ENCODE results near the gene ZBED4.

DNA sequence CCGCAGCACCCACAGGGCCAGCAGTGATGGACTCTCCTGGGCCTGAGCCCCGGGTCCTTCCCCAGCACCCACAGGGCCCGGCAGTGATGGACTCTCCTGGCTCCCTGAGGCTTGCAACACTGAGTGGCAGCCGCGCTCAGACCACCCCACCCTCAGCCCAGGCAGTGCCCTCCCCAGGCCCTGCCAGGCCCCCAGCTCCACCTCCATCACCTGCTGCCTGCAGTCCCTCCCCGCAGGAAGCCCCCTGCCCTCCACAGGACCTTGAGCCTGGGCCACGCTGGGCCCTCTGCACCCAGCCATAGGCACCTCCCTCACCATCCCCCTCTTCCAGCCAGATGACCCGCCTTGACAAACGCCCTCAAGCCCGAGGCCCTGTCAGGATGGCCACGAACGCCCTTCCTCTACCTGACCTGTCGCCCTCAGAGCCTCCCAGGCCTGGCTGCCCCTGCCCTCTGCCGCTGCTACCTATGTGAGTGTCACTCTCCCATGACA lies 53.2 kb downstream of the ZBED4 start:
- TF ChIP-seq, protein P1, sequence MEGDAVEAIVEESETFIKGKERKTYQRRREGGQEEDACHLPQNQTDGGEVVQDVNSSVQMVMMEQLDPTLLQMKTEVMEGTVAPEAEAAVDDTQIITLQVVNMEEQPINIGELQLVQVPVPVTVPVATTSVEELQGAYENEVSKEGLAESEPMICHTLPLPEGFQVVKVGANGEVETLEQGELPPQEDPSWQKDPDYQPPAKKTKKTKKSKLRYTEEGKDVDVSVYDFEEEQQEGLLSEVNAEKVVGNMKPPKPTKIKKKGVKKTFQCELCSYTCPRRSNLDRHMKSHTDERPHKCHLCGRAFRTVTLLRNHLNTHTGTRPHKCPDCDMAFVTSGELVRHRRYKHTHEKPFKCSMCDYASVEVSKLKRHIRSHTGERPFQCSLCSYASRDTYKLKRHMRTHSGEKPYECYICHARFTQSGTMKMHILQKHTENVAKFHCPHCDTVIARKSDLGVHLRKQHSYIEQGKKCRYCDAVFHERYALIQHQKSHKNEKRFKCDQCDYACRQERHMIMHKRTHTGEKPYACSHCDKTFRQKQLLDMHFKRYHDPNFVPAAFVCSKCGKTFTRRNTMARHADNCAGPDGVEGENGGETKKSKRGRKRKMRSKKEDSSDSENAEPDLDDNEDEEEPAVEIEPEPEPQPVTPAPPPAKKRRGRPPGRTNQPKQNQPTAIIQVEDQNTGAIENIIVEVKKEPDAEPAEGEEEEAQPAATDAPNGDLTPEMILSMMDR (conservative IDR thresholded peaks at IDR 0.05; ENCODE audit: low read depth in 2 of 2), result no peak
- no peak for TF ChIP-seq EZH2phosphoT487 (IDR thresholded peaks at IDR 0.05; ENCODE audit: unreplicated experiment)
- no peak for TF ChIP-seq STAT1 (IDR thresholded peaks at IDR 0.05; ENCODE audit: unreplicated experiment)
- TF ChIP-seq EZH2 (IDR thresholded peaks at IDR 0.05; ENCODE audit: low read depth, unreplicated experiment), result no peak
- TF ChIP-seq, protein P2, sequence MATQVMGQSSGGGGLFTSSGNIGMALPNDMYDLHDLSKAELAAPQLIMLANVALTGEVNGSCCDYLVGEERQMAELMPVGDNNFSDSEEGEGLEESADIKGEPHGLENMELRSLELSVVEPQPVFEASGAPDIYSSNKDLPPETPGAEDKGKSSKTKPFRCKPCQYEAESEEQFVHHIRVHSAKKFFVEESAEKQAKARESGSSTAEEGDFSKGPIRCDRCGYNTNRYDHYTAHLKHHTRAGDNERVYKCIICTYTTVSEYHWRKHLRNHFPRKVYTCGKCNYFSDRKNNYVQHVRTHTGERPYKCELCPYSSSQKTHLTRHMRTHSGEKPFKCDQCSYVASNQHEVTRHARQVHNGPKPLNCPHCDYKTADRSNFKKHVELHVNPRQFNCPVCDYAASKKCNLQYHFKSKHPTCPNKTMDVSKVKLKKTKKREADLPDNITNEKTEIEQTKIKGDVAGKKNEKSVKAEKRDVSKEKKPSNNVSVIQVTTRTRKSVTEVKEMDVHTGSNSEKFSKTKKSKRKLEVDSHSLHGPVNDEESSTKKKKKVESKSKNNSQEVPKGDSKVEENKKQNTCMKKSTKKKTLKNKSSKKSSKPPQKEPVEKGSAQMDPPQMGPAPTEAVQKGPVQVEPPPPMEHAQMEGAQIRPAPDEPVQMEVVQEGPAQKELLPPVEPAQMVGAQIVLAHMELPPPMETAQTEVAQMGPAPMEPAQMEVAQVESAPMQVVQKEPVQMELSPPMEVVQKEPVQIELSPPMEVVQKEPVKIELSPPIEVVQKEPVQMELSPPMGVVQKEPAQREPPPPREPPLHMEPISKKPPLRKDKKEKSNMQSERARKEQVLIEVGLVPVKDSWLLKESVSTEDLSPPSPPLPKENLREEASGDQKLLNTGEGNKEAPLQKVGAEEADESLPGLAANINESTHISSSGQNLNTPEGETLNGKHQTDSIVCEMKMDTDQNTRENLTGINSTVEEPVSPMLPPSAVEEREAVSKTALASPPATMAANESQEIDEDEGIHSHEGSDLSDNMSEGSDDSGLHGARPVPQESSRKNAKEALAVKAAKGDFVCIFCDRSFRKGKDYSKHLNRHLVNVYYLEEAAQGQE (IDR thresholded peaks at IDR 0.05; ENCODE audit: unreplicated experiment), result no peak
- no peak for TF ChIP-seq POLR2AphosphoS5 (IDR thresholded peaks at IDR 0.05; ENCODE audit: low read depth)
